Lower lobe of right lung (tissue), 2 donors: Measurements from ENCODE around the gene DCST1. TPM values are rescaled to one million over a fixed set of nuclear protein-coding genes. Genes with fewer than 3 reads are reported as not detected.

ENCODE experiments used
- ATAC-seq, 2 donors: fragments of 200-7000 bp; cut with Tn5 transposase; one replicate each; pipeline ENCODE4 v1.9.1; 2020 to 2022; ENCODE audit warnings: mild to moderate bottlenecking in 2 of 2, moderate library complexity in 2 of 2
- DNase-seq: peaks from one replicate; pipeline ENCODE4 v3.0.0-alpha.2; 2020
- H3K27ac ChIP-seq: fragments of 200-600 bp; one replicate; pipeline ENCODE4 v1.8.0; 2022
- H3K27me3 ChIP-seq: fragments of 200-600 bp; one replicate; pipeline ENCODE4 v1.8.0; 2022; ENCODE audit warnings: low read depth
- H3K36me3 ChIP-seq: fragments of 200-600 bp; one replicate; pipeline ENCODE4 v1.8.0; 2022; ENCODE audit warnings: mild to moderate bottlenecking
- H3K4me1 ChIP-seq: fragments of 200-600 bp; one replicate; pipeline ENCODE4 v1.8.0; 2022
- H3K4me3 ChIP-seq: fragments of 200-600 bp; one replicate; pipeline ENCODE4 v1.8.0; 2022; ENCODE audit warnings: mild to moderate bottlenecking
- H3K9me3 ChIP-seq: fragments of 200-600 bp; one replicate; pipeline ENCODE4 v1.8.0; 2022
- CTCF ChIP-seq: fragments of 200-600 bp; IDR thresholded peaks from one replicate; pipeline ENCODE4 v1.8.0; 2022; ENCODE audit warnings: antibody characterized with exemption, mild to moderate bottlenecking
- intact Hi-C: fragments of 100-400 bp; cut with DNase I; formaldehyde crosslinking; loops from one replicate; pipeline ENCODE4 v1.11.0; 2022
- total RNA-seq: library from RNA; stranded (reverse); fragmentation: NEBNext Ultra II Directional; extraction: Animal tissue kit (Norgen Biotek cat#: 25700); gene quantifications from one replicate; pipeline ENCODE4 v1.2.1, GENCODE V29; 2021
- donor health status: DM: no; HTN: yes; CAD: no; lungs with severe emphysema.

DCST1 gene
- total RNA-seq, 1 donor from 2014 or later = not detected

- Histone ChIP-seq H3K27me3 (no peaks in the 10 kb centered on the region), H3K4me1 (peaks cover 91% of the 10 kb centered on the region), H3K4me3 (peak overlapping the region; percentile 49), H3K27ac (peak overlapping the region; percentile 76), H3K9me3 (no peaks in the 10 kb centered on the region), H3K36me3 (peaks cover 4% of the 10 kb centered on the region)
- intact Hi-C loops = no loop called here
- no peak for TF ChIP-seq CTCF
- ATAC-seq (peak; percentile 5 to 20), DNase-seq (no peak)
Measured at GRCh38 chr1:155008015-155008941, 25.3 kb upstream of the DCST1 start.

GRCh38 chr1:155009221-155009711, 24.4 kb upstream of the DCST1 start:
- peak overlapping the region; percentile 49 for H3K4me3 ChIP-seq
- ATAC-seq = no peak
- no peaks in the 10 kb centered on the region for H3K27me3 ChIP-seq
- peaks cover 97% of the 10 kb centered on the region for H3K4me1 ChIP-seq
- intact Hi-C loops = no loop called here
- H3K9me3 ChIP-seq = no peaks in the 10 kb centered on the region
- peak overlapping the region; percentile 76 for H3K27ac ChIP-seq
- no peak for TF ChIP-seq CTCF
- H3K36me3 ChIP-seq = peaks cover 9% of the 10 kb centered on the region
- no peak for DNase-seq

GRCh38 chr1:155009742-155010141, 23.9 kb upstream of the DCST1 start:
- Histone ChIP-seq H3K4me1 (peaks cover 93% of the 10 kb centered on the region), H3K27me3 (no peaks in the 10 kb centered on the region), H3K27ac (peak overlapping the region; percentile 76), H3K9me3 (no peaks in the 10 kb centered on the region), H3K4me3 (peak overlapping the region; percentile 49), H3K36me3 (peaks cover 13% of the 10 kb centered on the region)
- ATAC-seq (no peak), DNase-seq (no peak)
- intact Hi-C loops = no loop called here
- TF ChIP-seq CTCF = no peak

- Histone ChIP-seq H3K27me3 (no peaks in the 10 kb centered on the region), H3K27ac (peak overlapping the region; percentile 76), H3K4me3 (peak overlapping the region; percentile 49), H3K36me3 (peaks cover 20% of the 10 kb centered on the region), H3K4me1 (peaks cover 89% of the 10 kb centered on the region), H3K9me3 (no peaks in the 10 kb centered on the region)
- intact Hi-C loops = no loop called here
- DNase-seq (no peak), ATAC-seq (no peak)
- TF ChIP-seq CTCF = no peak
Measured at GRCh38 chr1:155010211-155010918, 23.3 kb upstream of the DCST1 start.

GRCh38 chr1:155011004-155011416, 22.6 kb upstream of the DCST1 start:
- H3K36me3 ChIP-seq = peaks cover 26% of the 10 kb centered on the region
- no peaks in the 10 kb centered on the region for H3K27me3 ChIP-seq
- ATAC-seq (no peak), DNase-seq (no peak)
- TF ChIP-seq CTCF = no peak
- peaks cover 89% of the 10 kb centered on the region for H3K4me1 ChIP-seq
- peak overlapping the region; percentile 76 for H3K27ac ChIP-seq
- no peaks in the 10 kb centered on the region for H3K9me3 ChIP-seq
- H3K4me3 ChIP-seq = peak overlapping the region; percentile 49
- intact Hi-C loops = no loop called here
